CD4-positive, alpha-beta T cell treated with Interleukin-6 for 4 hours (primary cell): Measurements from ENCODE around the gene NUDT9.
"Not testable (repeated sequence)": the region's sequence is repeated elsewhere in the genome, so short reads cannot be mapped to it uniquely, and the experiment has no call there.

ENCODE experiments used
- DNase-seq: peaks from one replicate; pipeline ENCODE4 v3.0.0-alpha.2; 2020; ENCODE audit warnings: mixed read lengths

Gene NUDT9

GRCh38 chr4:87410157-87410556, 12.2 kb upstream of the NUDT9 start:
- no peak for DNase-seq

- DNase-seq = no peak
These were observed 11.7 kb upstream of the NUDT9 start for GRCh38 chr4:87410679-87411078.

- no peak for DNase-seq
These were observed 7.6 kb upstream of the NUDT9 start for GRCh38 chr4:87414816-87415215.

GRCh38 chr4:87416965-87417364, 5.4 kb upstream of the NUDT9 start:
- DNase-seq = no peak

- DNase-seq = not testable (repeated sequence)
These were observed 4.0 kb upstream of the NUDT9 start for GRCh38 chr4:87418410-87418809.

- no peak for DNase-seq
These were observed 2.7 kb upstream of the NUDT9 start for GRCh38 chr4:87419578-87420249.

GRCh38 chr4:87420276-87420830, 2.0 kb upstream of the NUDT9 start:
- no peak for DNase-seq

- no peak for DNase-seq
These were observed 1.1 kb downstream of the NUDT9 start for GRCh38 chr4:87423317-87424098.

- DNase-seq = not testable (repeated sequence)
These were observed 1.7 kb downstream of the NUDT9 start for GRCh38 chr4:87424099-87424543.

GRCh38 chr4:87425711-87426110, 3.3 kb downstream of the NUDT9 start:
- no peak for DNase-seq

- no peak for DNase-seq
These were observed 4.6 kb downstream of the NUDT9 start for GRCh38 chr4:87426865-87427517.

- no peak for DNase-seq
These were observed 5.1 kb downstream of the NUDT9 start for GRCh38 chr4:87427518-87427868.

- DNase-seq = no peak
These were observed 6.6 kb downstream of the NUDT9 start for GRCh38 chr4:87428979-87429378.

GRCh38 chr4:87430038-87430437, 7.7 kb downstream of the NUDT9 start:
- no peak for DNase-seq

GRCh38 chr4:87433342-87433741, 11.0 kb downstream of the NUDT9 start:
- DNase-seq = no peak

GRCh38 chr4:87442889-87443288, 20.5 kb downstream of the NUDT9 start:
- no peak for DNase-seq

- no peak for DNase-seq
These were observed 22.4 kb downstream of the NUDT9 start for GRCh38 chr4:87444741-87445140.

GRCh38 chr4:87445964-87446363, 23.6 kb downstream of the NUDT9 start:
- no peak for DNase-seq

GRCh38 chr4:87446375-87446774, 24.0 kb downstream of the NUDT9 start:
- DNase-seq = not testable (repeated sequence)

GRCh38 chr4:87451537-87451936, 29.2 kb downstream of the NUDT9 start:
- no peak for DNase-seq

- no peak for DNase-seq
These were observed 36.5 kb downstream of the NUDT9 start for GRCh38 chr4:87458913-87459312.

GRCh38 chr4:87461281-87461700, 38.9 kb downstream of the NUDT9 start:
- no peak for DNase-seq

GRCh38 chr4:87462102-87462501, 39.7 kb downstream of the NUDT9 start:
- DNase-seq = no peak
